Thoracic aorta (tissue), 2 donors: ENCODE results near the gene SNRPD2. TPM values are rescaled to one million over a fixed set of nuclear protein-coding genes. Genes with fewer than 3 reads are reported as not detected.
"Not testable (repeated sequence)": the region's sequence is repeated elsewhere in the genome, so short reads cannot be mapped to it uniquely, and the experiment has no call there.

Source experiments
- ATAC-seq: fragments of 150-250 bp; one replicate; pipeline ENCODE4 v1.8.0; 2017; ENCODE audit warnings: low read depth; ENCODE audit not compliant: insufficient number of reproducible peaks, low FRiP score
- DNase-seq: peaks from one replicate; pipeline ENCODE4 v3.0.0-alpha.2; 2020; ENCODE audit warnings: low spot score
- H3K27ac ChIP-seq, 2 donors: fragments of 200-600 bp; sonication (generic); 1 replicate in 1 of 2; 2 replicates in 1 of 2; pipeline ENCODE4 v1.5.1; 2016; ENCODE audit warnings: mild to moderate bottlenecking in 2 of 2, moderate library complexity in 2 of 2
- H3K27me3 ChIP-seq: fragments of 200-600 bp; sonication (generic); replicated peaks from 2 replicates; pipeline ENCODE4 v1.6.0; 2016; ENCODE audit warnings: mild to moderate bottlenecking; ENCODE audit not compliant: insufficient read depth
- H3K36me3 ChIP-seq: fragments of 200-600 bp; sonication (generic); one replicate; pipeline ENCODE4 v1.5.1; 2016
- H3K4me1 ChIP-seq, 2 donors: fragments of 200-600 bp; sonication (generic); 1 replicate in 1 of 2; 2 replicates in 1 of 2; pipeline versions ENCODE4 v1.5.1 to v1.6.0; 2016; ENCODE audit warnings: low read depth in 2 of 2, mild to moderate bottlenecking in 1 of 2; ENCODE audit not compliant: control insufficient read depth in 1 of 2
- H3K4me3 ChIP-seq: fragments of 200-600 bp; sonication (generic); 2 replicates; pipeline ENCODE4 v1.5.1; 2016; ENCODE audit warnings: mild to moderate bottlenecking
- H3K9me3 ChIP-seq: fragments of 200-600 bp; sonication (generic); 2 replicates; pipeline ENCODE4 v1.5.1; 2016
- CTCF ChIP-seq: fragments of 200-600 bp; sonication (generic); IDR thresholded peaks from one replicate; pipeline ENCODE4 v1.5.1; 2019; ENCODE audit warnings: antibody characterized with exemption
- total RNA-seq, 2 donors: library from RNA; depleted of rRNA; stranded (reverse); fragments of >200 nt; gene quantifications; one replicate each; pipeline versions ENCODE4 v1.1.0 to v1.2.3, GENCODE V29; 2016

The SNRPD2 gene
- total RNA-seq, 2 donors from 2014 or later: 65.7 to 70.1 TPM

- Histone ChIP-seq H3K4me3 (peak within 1 kb of the TSS; percentile 89), H3K27ac (peak within 1 kb of the TSS; percentile 81 to 89), H3K4me1 (peaks cover 6 to 18% of the 10 kb centered on the region in 2 donors), H3K27me3 (no peaks in the 10 kb centered on the region), H3K36me3 (peaks cover 22% of the 10 kb centered on the region), H3K9me3 (no peaks in the 10 kb centered on the region)
- TF ChIP-seq CTCF: no peak
- ATAC-seq (peak; percentile 96), DNase-seq (peak; percentile 96)
Measured at GRCh38 chr19:45692187-45693105, 693 bp upstream of the SNRPD2 start, which contains the start of gene QPCTL. QPCTL (plus strand) TSS chr19:45692666; CDS start chr19:45692704, 38 bp downstream.

- DNase-seq (no peak), ATAC-seq (no peak)
- H3K4me1 ChIP-seq: peaks cover 6 to 10% of the 10 kb centered on the region in 2 donors
- TF ChIP-seq CTCF: no peak
- H3K36me3 ChIP-seq: peaks cover 29% of the 10 kb centered on the region
- no peaks in the 10 kb centered on the region for H3K9me3 ChIP-seq
- H3K27me3 ChIP-seq: no peaks in the 10 kb centered on the region
- H3K4me3 ChIP-seq: no peak overlapping the region
- no peak overlapping the region for H3K27ac ChIP-seq
Measured at GRCh38 chr19:45687599-45687998, 4.2 kb downstream of the SNRPD2 start.

- H3K4me3 ChIP-seq, H3K9me3 ChIP-seq, ATAC-seq, H3K27me3 ChIP-seq, H3K27ac ChIP-seq, H3K4me1 ChIP-seq, DNase-seq: not testable (repeated sequence)
- H3K36me3 ChIP-seq: peaks cover 29% of the 10 kb centered on the region
Measured at GRCh38 chr19:45685045-45685444, 6.7 kb downstream of the SNRPD2 start.

- peaks cover 0 to 13% of the 10 kb centered on the region in 2 donors for H3K4me1 ChIP-seq
- ATAC-seq (no peak), DNase-seq (no peak)
- H3K27ac ChIP-seq: no peak overlapping the region
- no peak overlapping the region for H3K4me3 ChIP-seq
- no peaks in the 10 kb centered on the region for H3K9me3 ChIP-seq
- peaks cover 11% of the 10 kb centered on the region for H3K27me3 ChIP-seq
- no peak for TF ChIP-seq CTCF
- H3K36me3 ChIP-seq: peaks cover 17% of the 10 kb centered on the region
Measured at GRCh38 chr19:45682908-45683307, 8.8 kb downstream of the SNRPD2 start.

GRCh38 chr19:45682117-45682516, 9.6 kb downstream of the SNRPD2 start:
- H3K36me3 ChIP-seq: peaks cover 9% of the 10 kb centered on the region
- ATAC-seq (no peak), DNase-seq (no peak)
- H3K27me3 ChIP-seq: peaks cover 11% of the 10 kb centered on the region
- peaks cover under 1 to 18% of the 10 kb centered on the region in 2 donors for H3K4me1 ChIP-seq
- peak overlapping the region; percentile 67 to 69 for H3K27ac ChIP-seq
- no peaks in the 10 kb centered on the region for H3K9me3 ChIP-seq
- TF ChIP-seq CTCF: no peak
- peak overlapping the region; percentile 69 for H3K4me3 ChIP-seq
